Liver (tissue), 3 donors: ENCODE data around the gene PAOX.

Source experiments
- CTCF ChIP-seq: fragments of 150-350 bp; IDR thresholded peaks from 2 replicates; pipeline ENCODE4 v1.5.1; 2017; ENCODE audit warnings: improper control_type of control experiment, low read depth, low read length; ENCODE audit not compliant: missing input control
- HNF4A ChIP-seq, 2 donors: conservative IDR thresholded peaks; 2 replicates each; pipeline ENCODE4 v1.6.1; 2016; ENCODE audit warnings: antibody characterized with exemption in 2 of 2, mild to moderate bottlenecking in 2 of 2
- JUND ChIP-seq, 2 donors: IDR thresholded peaks; 2 replicates each; pipeline ENCODE4 v1.6.1; 2016; ENCODE audit warnings: antibody characterized with exemption in 2 of 2
- RXRA ChIP-seq, 2 donors: IDR thresholded peaks; 2 replicates each; pipeline ENCODE4 v1.6.1; 2017 to 2018; ENCODE audit warnings: antibody characterized with exemption in 2 of 2, mild to moderate bottlenecking in 1 of 2
- YY1 ChIP-seq: IDR thresholded peaks from 2 replicates; pipeline ENCODE4 v1.6.1; 2016; ENCODE audit warnings: antibody characterized with exemption, mild to moderate bottlenecking
- ZBTB33 ChIP-seq: IDR thresholded peaks from 2 replicates; pipeline ENCODE4 v1.6.1; 2016; ENCODE audit warnings: antibody characterized with exemption
- donor health status: healthy.
- donor health status: healthy.

GRCh38 chr10:133375357-133376115 is 3.5 kb upstream of the PAOX start:
- TF ChIP-seq ZBTB33 (no peak), CTCF (no peak), JUND (IDR thresholded peaks at IDR 0.05) (no peak), RXRA (IDR thresholded peaks at IDR 0.05) (no peak), HNF4A (conservative IDR thresholded peaks at IDR 0.05) (no peak), YY1 (no peak)
